CD4-positive, alpha-beta memory T cell (primary cell): ENCODE measurements around the gene OR2W1. TPM values are rescaled to one million over a fixed set of nuclear protein-coding genes. Genes with fewer than 3 reads are reported as not detected.

Source experiments
- CTCF ChIA-PET: fragments of 350-600 bp; sonication (Branson Sonifier 250); formaldehyde crosslinking; loops from one replicate; lab custom pipeline; 2021; ENCODE audit warnings: inconsistent platforms; ENCODE audit not compliant: partially characterized antibody; lab: Charles Lee
- POLR2A ChIA-PET: fragments of 350-600 bp; sonication (Branson Sonifier 250); formaldehyde crosslinking; loops from one replicate; lab custom pipeline; 2021; ENCODE audit not compliant: partially characterized antibody; lab: Charles Lee
- DNase-seq, 5 donors: peaks; one replicate each; pipeline versions ENCODE4 v3.0.0 to v3.0.0-alpha.2; 2020 to 2022; ENCODE audit warnings: mixed read lengths in 1 of 5
- H3K27ac ChIP-seq: one replicate; pipeline ENCODE4 v1.7.0; 2013; ENCODE audit warnings: low read depth, low read length
- H3K27me3 ChIP-seq: 2 replicates; pipeline ENCODE4 v1.7.0; 2013; ENCODE audit warnings: mild to moderate bottlenecking, low read length, moderate library complexity; ENCODE audit not compliant: insufficient read depth
- H3K36me3 ChIP-seq: 2 replicates; pipeline ENCODE4 v1.7.0; 2013; ENCODE audit warnings: mild to moderate bottlenecking, low read length, moderate library complexity; ENCODE audit not compliant: insufficient read depth
- H3K4me1 ChIP-seq: 2 replicates; pipeline ENCODE4 v1.7.0; 2013; ENCODE audit warnings: mild to moderate bottlenecking, low read length, moderate library complexity; ENCODE audit not compliant: insufficient read depth
- H3K4me3 ChIP-seq, 2 donors: one replicate each; pipeline ENCODE4 v1.7.0; 2013; ENCODE audit warnings: low read length in 2 of 2, mild to moderate bottlenecking in 1 of 2
- H3K9me3 ChIP-seq, 2 donors: one replicate each; pipeline ENCODE4 v1.7.0; 2013; ENCODE audit warnings: low read length in 2 of 2, control low read depth in 1 of 2; ENCODE audit not compliant: control insufficient read depth in 1 of 2
- H3K27ac Mint-ChIP-seq, 7 donors: one replicate each; pipeline ENCODE4 v1.8.0; 2020 to 2021; ENCODE audit warnings: mixed read lengths in 7 of 7, mild to moderate bottlenecking in 6 of 7, inconsistent platforms in 3 of 7, moderate library complexity in 3 of 7
- H3K27me3 Mint-ChIP-seq, 2 donors: one replicate each; pipeline ENCODE4 v1.8.0; 2020 to 2021; ENCODE audit warnings: mixed read lengths in 2 of 2
- H3K36me3 Mint-ChIP-seq, 2 donors: one replicate each; pipeline ENCODE4 v1.8.0; 2020 to 2021; ENCODE audit warnings: mixed read lengths in 2 of 2, inconsistent platforms in 1 of 2, mild to moderate bottlenecking in 1 of 2
- H3K4me1 Mint-ChIP-seq, 4 donors: one replicate each; pipeline ENCODE4 v1.8.0; 2020 to 2021; ENCODE audit warnings: mixed read lengths in 4 of 4, mild to moderate bottlenecking in 1 of 4
- H3K4me3 Mint-ChIP-seq, 8 donors: one replicate each; pipeline ENCODE4 v1.8.0; 2020 to 2021; ENCODE audit warnings: mixed read lengths in 8 of 8, mild to moderate bottlenecking in 7 of 8, moderate library complexity in 6 of 8, inconsistent platforms in 3 of 8
- H3K9me3 Mint-ChIP-seq, 8 donors: one replicate each; pipeline ENCODE4 v1.8.0; 2020 to 2021; ENCODE audit warnings: mixed read lengths in 8 of 8, mild to moderate bottlenecking in 5 of 8, inconsistent platforms in 3 of 8, moderate library complexity in 1 of 8
- intact Hi-C: fragments of 100-400 bp; cut with micrococcal nuclease; formaldehyde crosslinking; loops from one replicate; pipeline ENCODE4 v1.15.1; 2023
- polyA plus RNA-seq, 2 donors: library from polyadenylated mRNA; unstranded; fragments of 300-500 nt; fragmentation: Illumina TruSeq; gene quantifications; one replicate each; pipeline ENCODE4 v1.2.3, GENCODE V29; 2021
- total RNA-seq, 2 experiments: library from RNA; stranded (reverse); gene quantifications; one replicate each; pipeline ENCODE4 v1.2.3, GENCODE V29; 2021

The OR2W1 gene
- total and polyA plus RNA-seq, 4 experiments from 2014 or later = not detected

GRCh38 chr6:29016559-29017427 is 28.2 kb downstream of the OR2W1 start:
- Histone ChIP-seq H3K4me3 (peak overlapping the region; percentile 55 to 58), H3K36me3 (no peaks in the 10 kb centered on the region), H3K27me3 (no peaks in the 10 kb centered on the region), H3K9me3 (no peaks in the 10 kb centered on the region), H3K27ac (peak overlapping the region; percentile 9), H3K4me1 (peaks cover 10% of the 10 kb centered on the region)
- ChIA-PET POLR2A (interaction anchor here (1.0 to 2.2 kb wide), 14 partner anchors 32 to 191 kb away, joined by 3 to 32 read pairs (median 4); partner anchors contain the start of gene TRIM27), CTCF (interaction anchor here (0.7 to 8.7 kb wide), 42 partner anchors 12 to 574 kb away, joined by 3 to 197 read pairs (median 4); partner anchors contain the start of genes TRIM27 and ZNF311)
- DNase-seq = peak; percentile 79 to 82 (median 81)
- no peaks in the 10 kb centered on the region for H3K36me3 Mint-ChIP-seq
- peak overlapping the region; percentile 85 to 97 (median 90) for H3K4me3 Mint-ChIP-seq
- intact Hi-C loops = loop anchor here (1.0 to 2.0 kb wide), 9 partner anchors 28 to 1828 kb away; partner anchors contain the start of gene TRIM27
- peaks cover 10 to 21% (median 15%) of the 10 kb centered on the region in 4 donors for H3K4me1 Mint-ChIP-seq
- H3K9me3 Mint-ChIP-seq = peaks cover 0 to 6% (median 3%) of the 10 kb centered on the region in 8 donors
- peaks cover 7 to 11% of the 10 kb centered on the region in 2 donors for H3K27me3 Mint-ChIP-seq
- peak overlapping the region; percentile 70 to 92 (median 82) for H3K27ac Mint-ChIP-seq

DNA sequence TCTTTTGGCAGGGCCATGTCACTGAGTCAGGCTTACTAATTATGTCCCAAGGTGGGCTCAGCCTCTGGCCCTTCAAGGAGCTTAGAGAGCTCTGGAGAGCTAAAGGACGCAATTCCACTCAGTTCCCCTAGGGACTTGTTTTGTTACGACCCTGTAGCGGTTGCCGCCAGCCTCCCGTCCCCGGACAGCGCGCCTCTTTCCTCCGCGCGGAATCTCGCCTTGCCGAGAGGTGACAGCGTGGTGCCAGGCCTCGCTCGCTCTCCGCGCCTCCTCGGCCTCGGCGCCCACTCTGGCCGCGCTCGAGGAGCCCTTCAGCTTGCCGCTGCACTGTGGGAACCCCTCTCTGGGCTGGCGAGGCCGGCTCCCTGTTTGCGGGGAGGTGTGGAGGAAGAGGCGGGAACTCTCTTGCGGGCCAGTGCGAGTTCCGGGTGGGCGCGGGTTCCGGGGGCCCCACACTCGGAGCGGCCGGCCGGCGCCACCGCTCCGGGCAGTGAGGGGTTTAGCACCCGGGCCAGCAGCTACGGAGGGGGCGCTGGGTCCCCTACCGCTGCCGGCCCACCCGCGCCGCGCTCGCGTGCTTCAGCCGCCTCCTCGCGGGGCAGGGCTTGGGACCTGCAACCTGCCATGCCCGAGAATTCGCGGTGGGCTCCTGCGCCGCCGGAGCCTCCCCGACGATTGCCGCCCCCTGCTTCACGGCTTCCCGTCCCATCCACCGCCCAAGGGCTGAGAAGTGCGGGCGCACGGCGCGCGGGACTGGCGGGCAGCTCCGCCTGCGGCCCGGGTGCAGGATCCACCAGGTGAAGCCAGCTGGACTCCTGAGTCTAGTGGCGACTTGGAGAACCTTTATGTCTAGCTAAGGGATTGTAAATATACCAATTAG is 30.0 kb downstream of the OR2W1 start:
- no peak for DNase-seq
- no peak overlapping the region for H3K27ac Mint-ChIP-seq
- H3K9me3 Mint-ChIP-seq = peaks cover 0 to 6% (median under 1%) of the 10 kb centered on the region in 8 donors
- intact Hi-C loops = no loop called here
- POLR2A ChIA-PET = interaction anchor here (1.1 to 2.2 kb wide), 6 partner anchors 74 to 177 kb away, joined by 3 to 32 read pairs (median 6); partner anchors contain the start of gene TRIM27
- H3K4me1 ChIP-seq = peaks cover 11% of the 10 kb centered on the region
- H3K27ac ChIP-seq = no peak overlapping the region
- H3K4me3 Mint-ChIP-seq = peak overlapping the region in 4 of 8 donors; percentile 85 to 97 (median 90)
- H3K27me3 Mint-ChIP-seq = peaks cover 9 to 11% of the 10 kb centered on the region in 2 donors
- H3K9me3 ChIP-seq = no peaks in the 10 kb centered on the region
- H3K36me3 ChIP-seq = no peaks in the 10 kb centered on the region
- no peaks in the 10 kb centered on the region for H3K27me3 ChIP-seq
- no peak overlapping the region for H3K4me3 ChIP-seq
- CTCF ChIA-PET = interaction anchor here (1.2 to 8.7 kb wide), 18 partner anchors 10 to 336 kb away, joined by 3 to 197 read pairs (median 8); partner anchors contain the start of genes TRIM27 and ZNF311
- peaks cover 16 to 30% (median 24%) of the 10 kb centered on the region in 4 donors for H3K4me1 Mint-ChIP-seq
- peaks cover 0 to 3% of the 10 kb centered on the region in 2 donors for H3K36me3 Mint-ChIP-seq

GRCh38 chr6:29011276-29011734 is 33.7 kb downstream of the OR2W1 start:
- Histone ChIP-seq H3K27me3 (no peaks in the 10 kb centered on the region), H3K36me3 (no peaks in the 10 kb centered on the region), H3K9me3 (no peaks in the 10 kb centered on the region), H3K4me3 (peak overlapping the region; percentile 30 to 43), H3K4me1 (peaks cover 9% of the 10 kb centered on the region), H3K27ac (no peak overlapping the region)
- Mint-ChIP-seq H3K9me3 (peaks cover 0 to 6% (median under 1%) of the 10 kb centered on the region in 8 donors), H3K27me3 (peaks cover 4 to 9% of the 10 kb centered on the region in 2 donors), H3K4me1 (peaks cover 12 to 24% (median 17%) of the 10 kb centered on the region in 4 donors), H3K4me3 (peak overlapping the region; percentile 84 to 96 (median 90)), H3K36me3 (peaks cover 0 to 3% of the 10 kb centered on the region in 2 donors), H3K27ac (peak overlapping the region; percentile 69 to 94 (median 88))
- ChIA-PET CTCF (interaction anchor here (0.6 to 8.7 kb wide), 5 partner anchors 9 to 640 kb away, joined by 3 to 197 read pairs (median 3); no protein-coding TSS in a partner anchor), POLR2A (interaction anchor here (0.8 to 1.5 kb wide), 7 partner anchors 9 to 174 kb away, joined by 3 to 5 read pairs (median 3); no protein-coding TSS in a partner anchor)
- peak; percentile 44 to 67 (median 48) for DNase-seq
- intact Hi-C loops = no loop called here

- no peak overlapping the region for H3K27ac Mint-ChIP-seq
- intact Hi-C loops = no loop called here
- no peak overlapping the region for H3K4me3 Mint-ChIP-seq
- DNase-seq = no peak
- peaks cover 0 to 6% of the 10 kb centered on the region in 2 donors for H3K36me3 Mint-ChIP-seq
- H3K9me3 Mint-ChIP-seq = peaks cover 0 to 1% (median 0%) of the 10 kb centered on the region in 8 donors
- CTCF ChIA-PET = interaction anchor here (8.7 kb wide), 1 partner anchor 172 kb away, joined by 197 read pairs; no protein-coding TSS in a partner anchor
- peaks cover 4 to 9% of the 10 kb centered on the region in 2 donors for H3K27me3 Mint-ChIP-seq
- no peak overlapping the region for H3K4me3 ChIP-seq
- H3K4me1 ChIP-seq = peaks cover 24% of the 10 kb centered on the region
- peaks cover 15 to 36% (median 26%) of the 10 kb centered on the region in 4 donors for H3K4me1 Mint-ChIP-seq
- POLR2A ChIA-PET = no interaction called here
- H3K36me3 ChIP-seq = no peaks in the 10 kb centered on the region
- H3K27ac ChIP-seq = no peak overlapping the region
- H3K27me3 ChIP-seq = no peaks in the 10 kb centered on the region
- no peaks in the 10 kb centered on the region for H3K9me3 ChIP-seq
Measured at GRCh38 chr6:29009358-29009757, 35.6 kb downstream of the OR2W1 start.

GRCh38 chr6:29008089-29008488 is 36.9 kb downstream of the OR2W1 start:
- Histone ChIP-seq H3K4me1 (peaks cover 24% of the 10 kb centered on the region), H3K9me3 (no peaks in the 10 kb centered on the region), H3K36me3 (no peaks in the 10 kb centered on the region), H3K27me3 (no peaks in the 10 kb centered on the region), H3K27ac (no peak overlapping the region), H3K4me3 (no peak overlapping the region)
- Mint-ChIP-seq H3K4me3 (no peak overlapping the region), H3K9me3 (peaks cover 0 to 1% (median 0%) of the 10 kb centered on the region in 8 donors), H3K27ac (no peak overlapping the region), H3K27me3 (peaks cover 2 to 4% of the 10 kb centered on the region in 2 donors), H3K36me3 (peaks cover 0 to 6% of the 10 kb centered on the region in 2 donors), H3K4me1 (peaks cover 18 to 40% (median 26%) of the 10 kb centered on the region in 4 donors)
- ChIA-PET POLR2A (no interaction called here), CTCF (no interaction called here)
- no peak for DNase-seq
- intact Hi-C loops = no loop called here

GRCh38 chr6:29005183-29005885 is 39.6 kb downstream of the OR2W1 start, which contains the start of gene ZNF311:
ZNF311 (minus strand) TSS chr6:29005315; CDS start chr6:29003954, 1,361 bp downstream.
- intact Hi-C loops = no loop called here
- H3K9me3 ChIP-seq = no peaks in the 10 kb centered on the region
- CTCF ChIA-PET = interaction anchor here (0.6 to 2.4 kb wide), 5 partner anchors 11 to 220 kb away, joined by 3 to 9 read pairs (median 3); no protein-coding TSS in a partner anchor

More at GRCh38 chr6:29005183-29005885, 39.6 kb downstream of the OR2W1 start, which contains the start of gene ZNF311:
- Histone ChIP-seq H3K36me3 (no peaks in the 10 kb centered on the region), H3K27me3 (no peaks in the 10 kb centered on the region), H3K4me3 (peak within 1 kb of the TSS; percentile 21 to 52), H3K27ac (no peak within 1 kb of the TSS), H3K4me1 (peaks cover 18% of the 10 kb centered on the region)
- peaks cover 0 to 1% (median 0%) of the 10 kb centered on the region in 8 donors for H3K9me3 Mint-ChIP-seq
- peak within 1 kb of the TSS; percentile 90 to 97 (median 93) for H3K4me3 Mint-ChIP-seq
- peak within 1 kb of the TSS; percentile 42 to 91 (median 81) for H3K27ac Mint-ChIP-seq
- H3K4me1 Mint-ChIP-seq = peaks cover 12 to 31% (median 16%) of the 10 kb centered on the region in 4 donors
- POLR2A ChIA-PET = interaction anchor here (0.7 to 1.3 kb wide), 6 partner anchors 23 to 142 kb away, joined by 3 to 5 read pairs (median 3); partner anchors contain the start of gene TRIM27
- H3K27me3 Mint-ChIP-seq = no peaks in the 10 kb centered on the region
- peak; percentile 31 to 50 (median 41) for DNase-seq
- peaks cover 0 to 3% of the 10 kb centered on the region in 2 donors for H3K36me3 Mint-ChIP-seq
